GM12878 (cell line): Measurements from ENCODE around the gene PRUNE2.

Experiments
- CHD2 ChIP-seq: IDR thresholded peaks from 2 replicates; pipeline ENCODE4 v1.6.1; 2011; ENCODE audit warnings: low read depth, low read length, improper control_type of control experiment, borderline replicate concordance
- EGR1 ChIP-seq, 2 experiments: IDR thresholded peaks; 1 replicate in 1 of 2; 2 replicates in 1 of 2; pipeline ENCODE4 v1.6.1; 2011 to 2012; ENCODE audit warnings: low read depth in 2 of 2, low read length in 2 of 2, borderline replicate concordance in 1 of 2, mild to moderate bottlenecking in 1 of 2, moderate library complexity in 1 of 2
- HCFC1 ChIP-seq: fragments of 150-350 bp; IDR thresholded peaks from 2 replicates; pipeline ENCODE4 v1.6.1; 2014; ENCODE audit warnings: low read length
- JUNB ChIP-seq: IDR thresholded peaks from 2 replicates; pipeline ENCODE4 v1.6.1; 2016; ENCODE audit warnings: antibody characterized with exemption, mild to moderate bottlenecking
- KAT2A ChIP-seq: conservative IDR thresholded peaks from 2 replicates; pipeline ENCODE4 v1.6.1; 2011; ENCODE audit warnings: low read depth, low read length; ENCODE audit not compliant: control insufficient read depth
- MEF2B ChIP-seq: fragments of 450-650 bp; IDR thresholded peaks from 2 replicates; pipeline ENCODE4 v1.6.1; 2018; ENCODE audit warnings: mild to moderate bottlenecking, moderate library complexity; ENCODE audit not compliant: partially characterized antibody, poor library complexity, severe bottlenecking
- SREBF2 ChIP-seq: IDR thresholded peaks from 2 replicates; pipeline ENCODE4 v1.6.1; 2012; ENCODE audit warnings: mild to moderate bottlenecking, low read length
- SRF ChIP-seq, 2 experiments: IDR thresholded peaks; 2 replicates each; pipeline ENCODE4 v1.6.1; 2011; ENCODE audit warnings: low read depth in 2 of 2, low read length in 2 of 2, mild to moderate bottlenecking in 1 of 2, moderate library complexity in 1 of 2
- ZNF274 ChIP-seq: IDR thresholded peaks from one replicate; pipeline ENCODE4 v1.8.0; 2011; ENCODE audit not compliant: insufficient read length, insufficient read depth
- TF ChIP-seq, protein P1 (sequence below), 3 experiments: IDR thresholded peaks in 2 of 3; conservative IDR thresholded peaks in 1 of 3; 2 replicates each; pipeline ENCODE4 v1.5.1; 2011; ENCODE audit warnings: low read depth in 3 of 3, low read length in 3 of 3, mild to moderate bottlenecking in 3 of 3, control low read depth in 2 of 3, moderate library complexity in 2 of 3, inconsistent platforms in 1 of 3, mixed read lengths in 1 of 3; ENCODE audit not compliant: control insufficient read depth in 2 of 3, insufficient read depth in 1 of 3; ENCODE audit errors: extremely low read depth in 1 of 3
- TF ChIP-seq, protein P2 (sequence below): fragments of 450-650 bp; IDR thresholded peaks from 2 replicates; pipeline ENCODE4 v1.6.1; 2018; ENCODE audit warnings: mild to moderate bottlenecking, low read depth, moderate library complexity; ENCODE audit not compliant: partially characterized antibody
- TF ChIP-seq, protein P3 (sequence below): IDR thresholded peaks from 2 replicates; pipeline ENCODE4 v1.6.1; 2012; ENCODE audit warnings: low read depth, low read length, improper control_type of control experiment
- TF ChIP-seq, protein P4 (sequence below): fragments of 450-650 bp; formaldehyde crosslinking; IDR thresholded peaks from 2 replicates; pipeline ENCODE4 v1.4.0; 2022; ENCODE audit warnings: mild to moderate bottlenecking, moderate library complexity
- TF ChIP-seq, protein P5 (sequence below): IDR thresholded peaks from 2 replicates; pipeline ENCODE4 v1.6.1; 2011; ENCODE audit warnings: borderline replicate concordance, low read depth, mild to moderate bottlenecking, moderate library complexity, mixed read lengths, low read length; ENCODE audit not compliant: insufficient read depth; ENCODE audit errors: extremely low read length

DNA sequence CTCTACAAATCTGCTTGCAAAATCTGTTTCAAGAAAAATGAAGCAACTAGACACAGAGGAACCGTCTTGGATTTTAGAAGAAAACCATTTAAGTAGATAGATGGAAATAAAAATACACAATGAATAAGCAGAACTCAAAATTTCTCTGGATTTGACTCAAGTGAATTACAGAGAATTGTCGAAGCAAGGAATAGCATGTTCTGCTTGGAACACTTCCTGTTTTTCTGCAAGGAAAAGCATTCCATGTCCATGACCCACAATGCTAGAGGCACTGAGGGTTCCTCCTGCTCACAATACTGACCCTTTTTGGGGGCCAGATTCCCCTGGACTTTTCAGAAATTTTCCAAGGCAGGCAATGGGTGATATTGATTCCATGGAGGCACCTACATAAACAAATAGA lies 29.8 kb downstream of the PRUNE2 start:
- TF ChIP-seq, protein P1, sequence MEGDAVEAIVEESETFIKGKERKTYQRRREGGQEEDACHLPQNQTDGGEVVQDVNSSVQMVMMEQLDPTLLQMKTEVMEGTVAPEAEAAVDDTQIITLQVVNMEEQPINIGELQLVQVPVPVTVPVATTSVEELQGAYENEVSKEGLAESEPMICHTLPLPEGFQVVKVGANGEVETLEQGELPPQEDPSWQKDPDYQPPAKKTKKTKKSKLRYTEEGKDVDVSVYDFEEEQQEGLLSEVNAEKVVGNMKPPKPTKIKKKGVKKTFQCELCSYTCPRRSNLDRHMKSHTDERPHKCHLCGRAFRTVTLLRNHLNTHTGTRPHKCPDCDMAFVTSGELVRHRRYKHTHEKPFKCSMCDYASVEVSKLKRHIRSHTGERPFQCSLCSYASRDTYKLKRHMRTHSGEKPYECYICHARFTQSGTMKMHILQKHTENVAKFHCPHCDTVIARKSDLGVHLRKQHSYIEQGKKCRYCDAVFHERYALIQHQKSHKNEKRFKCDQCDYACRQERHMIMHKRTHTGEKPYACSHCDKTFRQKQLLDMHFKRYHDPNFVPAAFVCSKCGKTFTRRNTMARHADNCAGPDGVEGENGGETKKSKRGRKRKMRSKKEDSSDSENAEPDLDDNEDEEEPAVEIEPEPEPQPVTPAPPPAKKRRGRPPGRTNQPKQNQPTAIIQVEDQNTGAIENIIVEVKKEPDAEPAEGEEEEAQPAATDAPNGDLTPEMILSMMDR (IDR thresholded peaks at IDR 0.05 in 2 of 3, conservative IDR thresholded peaks at IDR 0.05 in 1 of 3; ENCODE audit: control insufficient read depth in 2 of 3, extremely low read depth in 1 of 3, insufficient read depth in 1 of 3, low read depth in 3 of 3, low read length in 3 of 3), result no peak
- TF ChIP-seq, protein P2, sequence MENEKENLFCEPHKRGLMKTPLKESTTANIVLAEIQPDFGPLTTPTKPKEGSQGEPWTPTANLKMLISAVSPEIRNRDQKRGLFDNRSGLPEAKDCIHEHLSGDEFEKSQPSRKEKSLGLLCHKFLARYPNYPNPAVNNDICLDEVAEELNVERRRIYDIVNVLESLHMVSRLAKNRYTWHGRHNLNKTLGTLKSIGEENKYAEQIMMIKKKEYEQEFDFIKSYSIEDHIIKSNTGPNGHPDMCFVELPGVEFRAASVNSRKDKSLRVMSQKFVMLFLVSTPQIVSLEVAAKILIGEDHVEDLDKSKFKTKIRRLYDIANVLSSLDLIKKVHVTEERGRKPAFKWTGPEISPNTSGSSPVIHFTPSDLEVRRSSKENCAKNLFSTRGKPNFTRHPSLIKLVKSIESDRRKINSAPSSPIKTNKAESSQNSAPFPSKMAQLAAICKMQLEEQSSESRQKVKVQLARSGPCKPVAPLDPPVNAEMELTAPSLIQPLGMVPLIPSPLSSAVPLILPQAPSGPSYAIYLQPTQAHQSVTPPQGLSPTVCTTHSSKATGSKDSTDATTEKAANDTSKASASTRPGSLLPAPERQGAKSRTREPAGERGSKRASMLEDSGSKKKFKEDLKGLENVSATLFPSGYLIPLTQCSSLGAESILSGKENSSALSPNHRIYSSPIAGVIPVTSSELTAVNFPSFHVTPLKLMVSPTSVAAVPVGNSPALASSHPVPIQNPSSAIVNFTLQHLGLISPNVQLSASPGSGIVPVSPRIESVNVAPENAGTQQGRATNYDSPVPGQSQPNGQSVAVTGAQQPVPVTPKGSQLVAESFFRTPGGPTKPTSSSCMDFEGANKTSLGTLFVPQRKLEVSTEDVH, result no peak
- no peak for TF ChIP-seq KAT2A
- TF ChIP-seq SREBF2, result no peak
- TF ChIP-seq, protein P3, sequence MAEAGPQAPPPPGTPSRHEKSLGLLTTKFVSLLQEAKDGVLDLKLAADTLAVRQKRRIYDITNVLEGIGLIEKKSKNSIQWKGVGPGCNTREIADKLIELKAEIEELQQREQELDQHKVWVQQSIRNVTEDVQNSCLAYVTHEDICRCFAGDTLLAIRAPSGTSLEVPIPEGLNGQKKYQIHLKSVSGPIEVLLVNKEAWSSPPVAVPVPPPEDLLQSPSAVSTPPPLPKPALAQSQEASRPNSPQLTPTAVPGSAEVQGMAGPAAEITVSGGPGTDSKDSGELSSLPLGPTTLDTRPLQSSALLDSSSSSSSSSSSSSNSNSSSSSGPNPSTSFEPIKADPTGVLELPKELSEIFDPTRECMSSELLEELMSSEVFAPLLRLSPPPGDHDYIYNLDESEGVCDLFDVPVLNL, result no peak
- TF ChIP-seq, protein P4, sequence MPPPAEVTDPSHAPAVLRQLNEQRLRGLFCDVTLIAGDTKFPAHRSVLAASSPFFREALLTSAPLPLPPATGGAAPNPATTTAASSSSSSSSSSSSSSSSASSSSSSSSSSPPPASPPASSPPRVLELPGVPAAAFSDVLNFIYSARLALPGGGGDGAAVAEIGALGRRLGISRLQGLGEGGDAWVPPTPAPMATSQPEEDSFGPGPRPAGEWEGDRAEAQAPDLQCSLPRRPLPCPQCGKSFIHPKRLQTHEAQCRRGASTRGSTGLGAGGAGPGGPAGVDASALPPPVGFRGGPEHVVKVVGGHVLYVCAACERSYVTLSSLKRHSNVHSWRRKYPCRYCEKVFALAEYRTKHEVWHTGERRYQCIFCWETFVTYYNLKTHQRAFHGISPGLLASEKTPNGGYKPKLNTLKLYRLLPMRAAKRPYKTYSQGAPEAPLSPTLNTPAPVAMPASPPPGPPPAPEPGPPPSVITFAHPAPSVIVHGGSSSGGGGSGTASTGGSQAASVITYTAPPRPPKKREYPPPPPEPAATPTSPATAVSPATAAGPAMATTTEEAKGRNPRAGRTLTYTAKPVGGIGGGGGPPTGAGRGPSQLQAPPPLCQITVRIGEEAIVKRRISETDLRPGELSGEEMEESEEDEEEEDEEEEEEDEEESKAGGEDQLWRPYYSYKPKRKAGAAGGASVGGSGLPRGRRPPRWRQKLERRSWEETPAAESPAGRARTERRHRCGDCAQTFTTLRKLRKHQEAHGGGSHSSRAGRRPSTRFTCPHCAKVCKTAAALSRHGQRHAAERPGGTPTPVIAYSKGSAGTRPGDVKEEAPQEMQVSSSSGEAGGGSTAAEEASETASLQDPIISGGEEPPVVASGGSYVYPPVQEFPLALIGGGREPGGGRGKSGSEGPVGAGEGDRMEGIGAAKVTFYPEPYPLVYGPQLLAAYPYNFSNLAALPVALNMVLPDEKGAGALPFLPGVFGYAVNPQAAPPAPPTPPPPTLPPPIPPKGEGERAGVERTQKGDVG (CRISPR knock-in tag), result no peak
- TF ChIP-seq, protein P5, sequence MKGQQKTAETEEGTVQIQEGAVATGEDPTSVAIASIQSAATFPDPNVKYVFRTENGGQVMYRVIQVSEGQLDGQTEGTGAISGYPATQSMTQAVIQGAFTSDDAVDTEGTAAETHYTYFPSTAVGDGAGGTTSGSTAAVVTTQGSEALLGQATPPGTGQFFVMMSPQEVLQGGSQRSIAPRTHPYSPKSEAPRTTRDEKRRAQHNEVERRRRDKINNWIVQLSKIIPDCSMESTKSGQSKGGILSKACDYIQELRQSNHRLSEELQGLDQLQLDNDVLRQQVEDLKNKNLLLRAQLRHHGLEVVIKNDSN, result no peak
- TF ChIP-seq EGR1 (IDR thresholded peaks at IDR 0.05; ENCODE audit: borderline replicate concordance in 1 of 2, low read depth in 2 of 2, low read length in 2 of 2), result no peak
- no peak for TF ChIP-seq CHD2
- no peak for TF ChIP-seq HCFC1
- TF ChIP-seq ZNF274, result no peak
- no peak for TF ChIP-seq SRF (IDR thresholded peaks at IDR 0.05; ENCODE audit: low read depth in 2 of 2, low read length in 2 of 2)
- no peak for TF ChIP-seq JUNB
- no peak for TF ChIP-seq MEF2B
